ENCODE measurements around the gene MYBPC1. TPM values are rescaled to one million over a fixed set of nuclear protein-coding genes. Genes with fewer than 3 reads are reported as not detected.

MYBPC1 gene
- total and polyA plus RNA-seq, 2 of the 13 experiments (the other 11 are each of a cell fraction or from before 2014, with no cell fraction given), result 0.31 to 0.53 TPM

DNA sequence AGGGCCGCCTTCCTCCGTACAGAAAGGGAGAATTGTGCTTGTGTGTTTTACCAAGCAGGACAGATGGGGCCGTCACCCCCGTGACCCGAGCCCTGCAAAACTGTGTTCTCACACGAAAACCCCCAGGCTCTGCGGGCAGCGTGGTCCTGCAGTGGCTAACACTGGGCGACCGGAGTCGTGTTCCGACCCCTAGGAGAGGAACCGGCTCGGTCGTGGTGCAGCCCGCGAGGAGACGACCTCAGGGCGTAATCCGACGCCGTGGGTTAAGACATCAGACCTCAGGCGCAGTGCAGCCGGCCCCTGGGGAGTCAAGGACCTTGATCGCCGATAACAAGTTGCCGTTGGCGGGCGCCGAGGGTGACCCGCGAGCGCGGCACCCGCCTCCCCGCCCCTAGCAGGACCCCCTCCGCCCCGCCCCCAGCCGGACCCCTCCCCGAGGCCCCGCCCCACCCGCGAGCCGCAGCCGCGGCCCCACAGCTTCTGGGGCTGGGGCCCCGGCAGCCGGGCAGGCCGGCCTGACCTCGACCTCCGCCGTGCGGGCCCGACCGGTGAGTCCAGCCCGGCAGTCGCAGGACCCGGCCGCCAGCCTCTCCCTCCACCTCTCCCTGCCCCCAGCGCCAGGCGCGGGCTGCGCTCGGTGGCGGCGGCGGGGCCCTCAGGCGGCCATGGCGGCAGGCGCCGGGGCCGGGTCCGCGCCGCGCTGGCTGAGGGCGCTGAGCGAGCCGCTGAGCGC is 102.6 kb downstream of the MYBPC1 start, which contains the start of gene CHPT1 (continued):
- TF ChIP-seq, protein P1, sequence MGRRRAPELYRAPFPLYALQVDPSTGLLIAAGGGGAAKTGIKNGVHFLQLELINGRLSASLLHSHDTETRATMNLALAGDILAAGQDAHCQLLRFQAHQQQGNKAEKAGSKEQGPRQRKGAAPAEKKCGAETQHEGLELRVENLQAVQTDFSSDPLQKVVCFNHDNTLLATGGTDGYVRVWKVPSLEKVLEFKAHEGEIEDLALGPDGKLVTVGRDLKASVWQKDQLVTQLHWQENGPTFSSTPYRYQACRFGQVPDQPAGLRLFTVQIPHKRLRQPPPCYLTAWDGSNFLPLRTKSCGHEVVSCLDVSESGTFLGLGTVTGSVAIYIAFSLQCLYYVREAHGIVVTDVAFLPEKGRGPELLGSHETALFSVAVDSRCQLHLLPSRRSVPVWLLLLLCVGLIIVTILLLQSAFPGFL (CRISPR knock-in tag; IDR thresholded peaks at IDR 0.05), result no peak
- TF ChIP-seq DNMT3B (CRISPR knock-in tag; conservative IDR thresholded peaks at IDR 0.05), result no peak
- no peak for TF ChIP-seq BORCS8-MEF2B (CRISPR knock-in tag; IDR thresholded peaks at IDR 0.05)
- no peak for TF ChIP-seq JUN (CRISPR knock-in tag; IDR thresholded peaks at IDR 0.05)
- TF ChIP-seq RAD51 (IDR thresholded peaks at IDR 0.05; ENCODE audit: borderline replicate concordance), result no peak
- TF ChIP-seq JARID2 (CRISPR knock-in tag; IDR thresholded peaks at IDR 0.05; ENCODE audit: insufficient replicate concordance), result no peak
- TF ChIP-seq, protein P2, sequence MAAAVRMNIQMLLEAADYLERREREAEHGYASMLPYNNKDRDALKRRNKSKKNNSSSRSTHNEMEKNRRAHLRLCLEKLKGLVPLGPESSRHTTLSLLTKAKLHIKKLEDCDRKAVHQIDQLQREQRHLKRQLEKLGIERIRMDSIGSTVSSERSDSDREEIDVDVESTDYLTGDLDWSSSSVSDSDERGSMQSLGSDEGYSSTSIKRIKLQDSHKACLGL (CRISPR knock-in tag; IDR thresholded peaks at IDR 0.05), result 0 out of 2 replicates have a peak, but pooled peaks have one; percentile 19
- TF ChIP-seq ZFP1 (CRISPR knock-in tag; IDR thresholded peaks at IDR 0.05), result no peak
- no peak for TF ChIP-seq HDAC6 (IDR thresholded peaks at IDR 0.05; ENCODE audit: low read depth, low read length)
- peak; percentile 78; the same call in 1 of the 2 replicates for TF ChIP-seq HNF4A (CRISPR knock-in tag; IDR thresholded peaks at IDR 0.05)
- TF ChIP-seq TEAD3 (CRISPR knock-in tag; optimal IDR thresholded peaks at IDR 0.05; ENCODE audit: borderline replicate concordance), result no peak
- TF ChIP-seq ZNF326 (CRISPR knock-in tag; IDR thresholded peaks at IDR 0.05; ENCODE audit: borderline replicate concordance), result no peak
- no peak for TF ChIP-seq HOXA7 (CRISPR knock-in tag; IDR thresholded peaks at IDR 0.05)
- no peak for TF ChIP-seq ATAD3A (CRISPR knock-in tag; IDR thresholded peaks at IDR 0.05)
- TF ChIP-seq, protein P3, sequence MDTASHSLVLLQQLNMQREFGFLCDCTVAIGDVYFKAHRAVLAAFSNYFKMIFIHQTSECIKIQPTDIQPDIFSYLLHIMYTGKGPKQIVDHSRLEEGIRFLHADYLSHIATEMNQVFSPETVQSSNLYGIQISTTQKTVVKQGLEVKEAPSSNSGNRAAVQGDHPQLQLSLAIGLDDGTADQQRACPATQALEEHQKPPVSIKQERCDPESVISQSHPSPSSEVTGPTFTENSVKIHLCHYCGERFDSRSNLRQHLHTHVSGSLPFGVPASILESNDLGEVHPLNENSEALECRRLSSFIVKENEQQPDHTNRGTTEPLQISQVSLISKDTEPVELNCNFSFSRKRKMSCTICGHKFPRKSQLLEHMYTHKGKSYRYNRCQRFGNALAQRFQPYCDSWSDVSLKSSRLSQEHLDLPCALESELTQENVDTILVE (CRISPR knock-in tag; IDR thresholded peaks at IDR 0.05), result peak; percentile 14
- no peak for TF ChIP-seq ZSCAN12 (CRISPR knock-in tag; IDR thresholded peaks at IDR 0.05)
- TF ChIP-seq RBAK (CRISPR knock-in tag; IDR thresholded peaks at IDR 0.05), result no peak
- TF ChIP-seq, protein P4, sequence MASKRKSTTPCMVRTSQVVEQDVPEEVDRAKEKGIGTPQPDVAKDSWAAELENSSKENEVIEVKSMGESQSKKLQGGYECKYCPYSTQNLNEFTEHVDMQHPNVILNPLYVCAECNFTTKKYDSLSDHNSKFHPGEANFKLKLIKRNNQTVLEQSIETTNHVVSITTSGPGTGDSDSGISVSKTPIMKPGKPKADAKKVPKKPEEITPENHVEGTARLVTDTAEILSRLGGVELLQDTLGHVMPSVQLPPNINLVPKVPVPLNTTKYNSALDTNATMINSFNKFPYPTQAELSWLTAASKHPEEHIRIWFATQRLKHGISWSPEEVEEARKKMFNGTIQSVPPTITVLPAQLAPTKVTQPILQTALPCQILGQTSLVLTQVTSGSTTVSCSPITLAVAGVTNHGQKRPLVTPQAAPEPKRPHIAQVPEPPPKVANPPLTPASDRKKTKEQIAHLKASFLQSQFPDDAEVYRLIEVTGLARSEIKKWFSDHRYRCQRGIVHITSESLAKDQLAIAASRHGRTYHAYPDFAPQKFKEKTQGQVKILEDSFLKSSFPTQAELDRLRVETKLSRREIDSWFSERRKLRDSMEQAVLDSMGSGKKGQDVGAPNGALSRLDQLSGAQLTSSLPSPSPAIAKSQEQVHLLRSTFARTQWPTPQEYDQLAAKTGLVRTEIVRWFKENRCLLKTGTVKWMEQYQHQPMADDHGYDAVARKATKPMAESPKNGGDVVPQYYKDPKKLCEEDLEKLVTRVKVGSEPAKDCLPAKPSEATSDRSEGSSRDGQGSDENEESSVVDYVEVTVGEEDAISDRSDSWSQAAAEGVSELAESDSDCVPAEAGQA (IDR thresholded peaks at IDR 0.05; ENCODE audit: low read depth), result no peak
- TF ChIP-seq, protein P4 (CRISPR knock-in tag; IDR thresholded peaks at IDR 0.05; ENCODE audit: borderline replicate concordance), result no peak
- no peak for TF ChIP-seq CHD4 (IDR thresholded peaks at IDR 0.05; ENCODE audit: borderline replicate concordance, low read length)
- TF ChIP-seq FOSL2 (CRISPR knock-in tag; IDR thresholded peaks at IDR 0.05), result peak; percentile 51; the same call in 1 of the 2 replicates
- TF ChIP-seq ZBTB42 (CRISPR knock-in tag; IDR thresholded peaks at IDR 0.05), result no peak
- TF ChIP-seq NR2F6 (IDR thresholded peaks at IDR 0.05), result peak; percentile 12; the same call in 1 of the 2 replicates
- peak; percentile 66; the same call in 1 of the 2 replicates for TF ChIP-seq NR2F6 (CRISPR knock-in tag; IDR thresholded peaks at IDR 0.05)
